ENCODE results near the gene SPAG9.
A peak's percentile ranks its signal among the peaks of the same experiment; 100 is the strongest.
"Not testable (repeated sequence)": the region's sequence is repeated elsewhere in the genome, so short reads cannot be mapped to it uniquely, and the experiment has no call there.

Gene SPAG9

DNA sequence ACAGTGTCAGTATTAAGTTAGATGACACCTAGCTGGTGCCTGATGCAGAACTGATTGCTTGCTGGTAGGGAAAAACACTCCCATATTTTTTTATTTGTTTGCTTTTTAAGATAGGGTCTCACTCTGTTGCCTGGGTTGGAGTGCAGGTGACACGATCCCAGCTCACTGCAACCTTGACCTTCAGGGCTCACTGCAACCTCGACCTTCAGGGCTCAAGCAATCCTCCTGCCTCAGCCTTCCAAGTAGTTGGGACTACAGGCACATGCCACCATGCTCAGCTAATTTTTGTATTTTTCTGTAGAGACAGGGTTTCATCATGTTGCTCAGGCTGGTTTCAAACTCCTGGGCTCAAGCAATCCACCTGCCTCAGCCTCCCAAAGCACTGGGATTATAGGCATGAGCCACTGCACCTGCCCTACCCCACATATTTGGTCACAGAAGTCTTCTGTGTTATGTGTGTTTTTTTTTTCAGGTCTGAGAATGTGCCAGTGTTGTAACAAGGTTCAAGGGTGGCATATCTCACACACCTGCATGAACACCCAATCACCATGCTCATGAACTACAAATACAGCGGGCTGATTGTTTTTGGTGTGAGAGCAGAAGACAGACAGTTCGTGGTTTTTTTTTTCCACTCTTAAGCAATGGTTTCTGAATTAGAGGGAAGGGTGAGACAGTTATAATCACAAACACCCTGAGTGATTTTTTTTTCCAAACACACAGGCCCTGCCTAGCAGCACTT lies 22.8 kb downstream of the SPAG9 start:
- Histone ChIP-seq H3K27ac (no peak overlapping the region), H3K36me3 (replicated peaks) (no peaks in the 10 kb centered on the region), H3K27me3 (replicated peaks) (no peaks in the 10 kb centered on the region), H3K4me3 (ENCODE audit: low read depth, low read length) (no peak overlapping the region)
- TF ChIP-seq, protein P1, sequence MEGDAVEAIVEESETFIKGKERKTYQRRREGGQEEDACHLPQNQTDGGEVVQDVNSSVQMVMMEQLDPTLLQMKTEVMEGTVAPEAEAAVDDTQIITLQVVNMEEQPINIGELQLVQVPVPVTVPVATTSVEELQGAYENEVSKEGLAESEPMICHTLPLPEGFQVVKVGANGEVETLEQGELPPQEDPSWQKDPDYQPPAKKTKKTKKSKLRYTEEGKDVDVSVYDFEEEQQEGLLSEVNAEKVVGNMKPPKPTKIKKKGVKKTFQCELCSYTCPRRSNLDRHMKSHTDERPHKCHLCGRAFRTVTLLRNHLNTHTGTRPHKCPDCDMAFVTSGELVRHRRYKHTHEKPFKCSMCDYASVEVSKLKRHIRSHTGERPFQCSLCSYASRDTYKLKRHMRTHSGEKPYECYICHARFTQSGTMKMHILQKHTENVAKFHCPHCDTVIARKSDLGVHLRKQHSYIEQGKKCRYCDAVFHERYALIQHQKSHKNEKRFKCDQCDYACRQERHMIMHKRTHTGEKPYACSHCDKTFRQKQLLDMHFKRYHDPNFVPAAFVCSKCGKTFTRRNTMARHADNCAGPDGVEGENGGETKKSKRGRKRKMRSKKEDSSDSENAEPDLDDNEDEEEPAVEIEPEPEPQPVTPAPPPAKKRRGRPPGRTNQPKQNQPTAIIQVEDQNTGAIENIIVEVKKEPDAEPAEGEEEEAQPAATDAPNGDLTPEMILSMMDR (IDR thresholded peaks at IDR 0.05; ENCODE audit: low read depth, low read length, missing control alignments): no peak
- in situ Hi-C loops (cut with HindIII; ENCODE audit: low pct_ligation_motif_present, low sequenced_read_pairs): no loop called here
- DNase-seq: no peak

DNA sequence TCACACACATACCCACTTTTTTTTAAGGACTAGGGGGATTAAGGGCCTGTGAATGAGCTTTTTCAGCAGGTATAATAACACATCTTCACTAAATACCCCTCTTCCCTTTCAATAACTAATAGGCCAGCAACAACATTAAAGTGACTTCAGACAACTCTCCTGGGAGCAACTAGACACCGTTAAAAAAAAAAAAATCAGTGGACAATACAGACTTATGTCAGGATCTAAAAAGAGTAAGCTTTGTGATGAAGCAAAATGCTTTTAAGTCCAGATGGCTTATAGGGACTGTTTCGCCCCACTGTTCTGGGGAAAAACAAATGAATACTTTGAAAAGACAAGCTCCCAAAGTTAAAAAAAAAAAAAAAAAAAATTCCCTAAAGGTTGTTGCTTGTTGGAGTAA lies 29.0 kb downstream of the SPAG9 start:
- no peak for DNase-seq
- in situ Hi-C loops (cut with HindIII; ENCODE audit: low pct_ligation_motif_present, low sequenced_read_pairs): no loop called here

DNA sequence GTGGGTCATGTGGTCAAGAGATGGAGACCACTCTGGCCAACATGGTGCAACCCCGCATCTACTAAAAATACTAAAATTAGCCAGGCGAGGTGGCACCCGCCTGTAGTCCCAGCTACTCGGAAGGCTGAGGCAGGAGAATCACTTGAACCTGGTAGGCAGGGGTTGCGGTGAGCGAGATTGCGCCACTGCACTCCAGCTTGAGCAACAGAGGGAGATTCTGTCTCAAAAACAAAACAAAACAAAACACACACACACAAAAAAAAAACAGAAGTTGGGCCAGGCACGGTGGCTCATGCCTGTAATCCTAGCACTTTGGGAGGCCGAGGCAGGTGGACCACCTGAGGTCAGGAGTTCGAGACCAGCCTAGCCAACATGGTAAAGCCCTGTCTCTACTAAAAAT lies 31.8 kb downstream of the SPAG9 start:
- DNase-seq; in situ Hi-C loops (cut with HindIII; ENCODE audit: low pct_ligation_motif_present, low sequenced_read_pairs); H3K4me3 ChIP-seq (ENCODE audit: low read depth, low read length); H3K36me3 ChIP-seq (replicated peaks); H3K27me3 ChIP-seq (replicated peaks); H3K27ac ChIP-seq: not testable (repeated sequence)

More for the DNA sequence above, 29.0 kb downstream of the SPAG9 start:
- Histone ChIP-seq H3K4me3 (ENCODE audit: low read depth, low read length) (no peak overlapping the region), H3K36me3 (replicated peaks) (no peaks in the 10 kb centered on the region), H3K27me3 (replicated peaks) (no peaks in the 10 kb centered on the region), H3K27ac (no peak overlapping the region)
- TF ChIP-seq, protein P1 (IDR thresholded peaks at IDR 0.05; ENCODE audit: low read depth, low read length, missing control alignments): no peak

DNA sequence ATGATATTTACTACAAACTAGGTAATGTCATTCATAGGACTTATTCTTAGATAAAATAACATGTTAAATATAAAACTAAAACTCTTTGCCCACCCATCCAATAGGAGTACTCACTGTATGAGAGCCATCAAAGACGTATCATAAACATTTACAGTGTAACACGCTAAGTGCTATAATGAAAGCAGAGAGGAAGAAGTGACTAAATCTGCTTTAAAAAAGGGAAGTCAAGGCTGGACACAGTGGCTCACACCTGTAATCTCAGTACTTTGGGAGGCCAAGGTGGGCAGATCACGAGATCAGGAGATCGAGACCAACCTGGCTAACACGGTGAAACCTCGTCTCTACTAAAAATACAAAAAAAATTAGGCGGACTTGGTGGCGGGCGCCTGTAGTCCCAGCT lies 32.4 kb downstream of the SPAG9 start:
- DNase-seq: no peak
- Histone ChIP-seq H3K27me3 (replicated peaks) (no peaks in the 10 kb centered on the region), H3K36me3 (replicated peaks) (no peaks in the 10 kb centered on the region), H3K27ac (no peak overlapping the region), H3K4me3 (ENCODE audit: low read depth, low read length) (no peak overlapping the region)
- in situ Hi-C loops (cut with HindIII; ENCODE audit: low pct_ligation_motif_present, low sequenced_read_pairs): no loop called here
- TF ChIP-seq, protein P1 (IDR thresholded peaks at IDR 0.05; ENCODE audit: low read depth, low read length, missing control alignments): no peak

DNA sequence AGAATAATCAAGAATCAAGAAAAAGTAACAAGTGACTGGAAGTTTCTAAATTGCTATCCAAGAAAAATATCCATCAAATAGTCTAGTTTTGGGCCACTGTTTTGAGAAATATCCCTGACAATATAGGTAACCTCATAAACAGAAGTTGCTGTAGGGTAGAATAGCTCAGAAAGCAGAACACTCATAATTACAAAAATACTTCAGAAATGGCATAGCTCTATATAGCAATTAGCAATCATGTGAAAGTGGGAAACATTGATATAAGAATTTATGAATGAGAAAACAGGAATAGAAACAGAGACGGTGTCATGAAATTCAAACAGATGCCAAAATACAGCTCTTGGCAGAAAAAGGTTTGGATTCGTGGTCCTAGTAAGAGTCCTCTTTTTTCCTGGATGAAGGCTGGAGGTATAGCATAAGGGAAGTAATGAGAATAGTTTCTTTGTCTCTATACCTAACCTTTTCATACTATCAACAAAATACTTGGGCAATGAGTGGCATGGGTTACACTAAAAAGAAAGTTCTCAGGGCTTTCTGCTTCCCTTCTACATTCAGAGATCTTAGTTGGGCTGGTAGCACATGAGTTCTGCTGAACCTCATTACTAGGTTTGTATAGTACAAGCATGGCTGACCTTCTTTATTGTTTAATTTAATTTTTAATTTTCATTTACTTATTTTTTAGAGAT lies 33.5 kb downstream of the SPAG9 start:
- H3K27me3 ChIP-seq (replicated peaks): no peaks in the 10 kb centered on the region
- no peak overlapping the region for H3K4me3 ChIP-seq (ENCODE audit: low read depth, low read length)
- TF ChIP-seq, protein P1 (IDR thresholded peaks at IDR 0.05; ENCODE audit: low read depth, low read length, missing control alignments): no peak
- peak overlapping the region; percentile 2 for H3K27ac ChIP-seq
- in situ Hi-C loops (cut with HindIII; ENCODE audit: low pct_ligation_motif_present, low sequenced_read_pairs): no loop called here
- no peaks in the 10 kb centered on the region for H3K36me3 ChIP-seq (replicated peaks)
- DNase-seq: no peak

DNA sequence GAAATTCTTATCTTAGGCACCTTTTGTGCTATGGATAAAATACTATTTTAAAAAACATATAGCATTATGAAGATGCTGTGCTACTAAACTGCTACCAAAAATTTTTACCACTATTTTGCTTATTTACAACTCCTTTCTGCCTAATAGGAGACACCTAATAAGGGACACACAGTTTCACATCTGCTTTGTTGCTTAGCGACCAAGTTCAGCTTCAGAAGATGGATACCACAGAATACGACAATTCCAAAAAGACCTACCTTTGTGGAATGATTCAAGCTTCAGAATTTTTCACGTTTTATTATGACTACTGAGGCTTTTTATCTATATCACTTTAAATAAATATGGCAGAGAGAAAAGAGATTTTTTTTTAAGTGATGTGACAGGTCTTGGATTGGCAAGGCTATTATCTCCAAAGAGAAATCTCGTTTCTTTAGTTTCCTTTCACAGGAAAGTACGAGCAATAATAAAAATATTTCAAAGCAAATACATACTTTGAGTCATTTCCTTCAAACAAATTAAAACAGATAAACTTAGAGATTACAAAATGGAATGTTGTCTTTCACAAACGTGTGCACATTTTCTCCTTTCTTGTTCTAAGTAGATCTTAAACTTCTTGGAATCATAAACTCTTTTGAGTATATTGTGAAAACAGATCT lies 35.4 kb downstream of the SPAG9 start:
- TF ChIP-seq, protein P1 (IDR thresholded peaks at IDR 0.05; ENCODE audit: low read depth, low read length, missing control alignments): no peak
- H3K4me3 ChIP-seq (ENCODE audit: low read depth, low read length): no peak overlapping the region
- peak overlapping the region; percentile 68 for H3K27ac ChIP-seq
- no peaks in the 10 kb centered on the region for H3K27me3 ChIP-seq (replicated peaks)
- in situ Hi-C loops (cut with HindIII; ENCODE audit: low pct_ligation_motif_present, low sequenced_read_pairs): no loop called here
- no peaks in the 10 kb centered on the region for H3K36me3 ChIP-seq (replicated peaks)
- no peak for DNase-seq

Measured in brain microvascular endothelial cell (primary cell).